IMR-90 (cell line): ENCODE measurements around the gene C2. TPM values are rescaled to one million over a fixed set of nuclear protein-coding genes. Genes with fewer than 3 reads are reported as not detected.

ENCODE experiments used
- ATAC-seq: fragments of 200-7000 bp; cut with Tn5 transposase; 2 replicates; pipeline ENCODE4 v1.9.1; 2020; ENCODE audit warnings: low read depth, mild to moderate bottlenecking, moderate library complexity
- BruUV-seq: library from RNA; stranded (reverse); fragments of 400-500 nt; replicated peaks from 2 replicates; lab custom pipeline; 2021; lab: Mats Ljungman, UMichigan
- CTCF ChIA-PET: fragments of 300-600 bp; formaldehyde crosslinking; extraction: SDS; loops from one replicate; lab custom pipeline; 2021; ENCODE audit warnings: antibody characterized with exemption; lab: Yijun Ruan, JAX
- POLR2A ChIA-PET: fragments of 300-600 bp; sonication (Branson Sonifier 250); formaldehyde crosslinking; loops from one replicate; lab custom pipeline; 2022; ENCODE audit warnings: antibody characterized with exemption; ENCODE audit not compliant: unreplicated experiment; lab: Charles Lee
- DNase-seq: peaks from one replicate; pipeline ENCODE4 v3.0.0; 2013
- H2AFZ ChIP-seq: replicated peaks from 2 replicates; pipeline ENCODE3; 2013; ENCODE audit warnings: low read length, mild to moderate bottlenecking; ENCODE audit not compliant: poor library complexity
- H2AK5ac ChIP-seq: 2 replicates; pipeline ENCODE4 v1.6.1; 2013; ENCODE audit warnings: low read depth, low read length, inconsistent platforms
- H2AK9ac ChIP-seq: replicated peaks from 2 replicates; pipeline ENCODE3; 2013; ENCODE audit warnings: mild to moderate bottlenecking, low read depth, low read length, moderate library complexity; ENCODE audit not compliant: poor library complexity
- H2BK120ac ChIP-seq: 2 replicates; pipeline ENCODE4 v1.6.1; 2013; ENCODE audit warnings: low read depth, low read length, inconsistent platforms
- H2BK15ac ChIP-seq: 3 replicates; pipeline ENCODE4 v1.6.1; 2013; ENCODE audit warnings: low read depth, low read length, inconsistent platforms
- H2BK20ac ChIP-seq: 2 replicates; pipeline ENCODE4 v1.6.1; 2013; ENCODE audit warnings: low read depth, mild to moderate bottlenecking, inconsistent platforms, low read length, moderate library complexity
- H2BK5ac ChIP-seq: 2 replicates; pipeline ENCODE4 v1.6.1; 2013; ENCODE audit warnings: mild to moderate bottlenecking, low read depth, low read length, inconsistent platforms; ENCODE audit not compliant: poor library complexity, severe bottlenecking
- H3K14ac ChIP-seq: replicated peaks from 2 replicates; pipeline ENCODE4 v1.6.1; 2013; ENCODE audit warnings: low read depth, low read length, inconsistent platforms
- H3K18ac ChIP-seq: 2 replicates; pipeline ENCODE4 v1.6.1; 2013; ENCODE audit warnings: low read depth, low read length, control low read depth
- H3K23ac ChIP-seq: 2 replicates; pipeline ENCODE4 v1.6.1; 2013; ENCODE audit warnings: low read depth, low read length, inconsistent platforms
- H3K27ac ChIP-seq: 2 replicates; pipeline ENCODE4 v1.5.1; 2013; ENCODE audit warnings: mild to moderate bottlenecking, control low read depth, low read length; ENCODE audit not compliant: insufficient read depth
- H3K27me3 ChIP-seq: 2 replicates; pipeline ENCODE4 v1.6.1; 2013; ENCODE audit warnings: low read length; ENCODE audit not compliant: control insufficient read depth, insufficient read depth
- H3K36me3 ChIP-seq: 2 replicates; pipeline ENCODE4 v1.6.1; 2013; ENCODE audit warnings: low read length, mixed read lengths; ENCODE audit not compliant: control insufficient read depth, insufficient read depth
- H3K4ac ChIP-seq: 2 replicates; pipeline ENCODE4 v1.6.1; 2013; ENCODE audit warnings: low read depth, low read length, inconsistent platforms
- H3K4me1 ChIP-seq: 2 replicates; pipeline ENCODE4 v1.6.1; 2013; ENCODE audit warnings: low read length, mixed read lengths; ENCODE audit not compliant: control insufficient read depth, insufficient read depth
- H3K4me2 ChIP-seq: 2 replicates; pipeline ENCODE4 v1.6.1; 2013; ENCODE audit warnings: low read depth, mild to moderate bottlenecking, control low read depth, low read length, moderate library complexity
- H3K4me3 ChIP-seq: 2 replicates; pipeline ENCODE4 v1.5.1; 2013; ENCODE audit warnings: low read depth, mild to moderate bottlenecking, control low read depth, low read length, moderate library complexity; ENCODE audit not compliant: insufficient read depth
- H3K56ac ChIP-seq: 2 replicates; pipeline ENCODE4 v1.6.1; 2013; ENCODE audit warnings: low read length, inconsistent platforms; ENCODE audit not compliant: insufficient read depth; ENCODE audit errors: extremely low read depth
- H3K79me1 ChIP-seq, 2 experiments: 2 replicates each; pipeline ENCODE4 v1.6.1; 2013; ENCODE audit warnings: low read length in 2 of 2, inconsistent platforms in 1 of 2, low read depth in 1 of 2
- H3K9ac ChIP-seq: 2 replicates; pipeline ENCODE4 v1.6.1; 2013; ENCODE audit warnings: low read depth, low read length, control low read depth
- H3K9me1 ChIP-seq: 2 replicates; pipeline ENCODE4 v1.6.1; 2013; ENCODE audit warnings: low read length, inconsistent platforms; ENCODE audit not compliant: insufficient read depth
- H3K9me3 ChIP-seq: 2 replicates; pipeline ENCODE4 v1.6.1; 2013; ENCODE audit warnings: low read length; ENCODE audit not compliant: control insufficient read depth, insufficient read depth
- H4K20me1 ChIP-seq: 2 replicates; pipeline ENCODE4 v1.6.1; 2013; ENCODE audit warnings: low read length, inconsistent platforms; ENCODE audit not compliant: insufficient read depth
- H4K5ac ChIP-seq: 2 replicates; pipeline ENCODE4 v1.6.1; 2013; ENCODE audit warnings: mild to moderate bottlenecking, low read depth, low read length, control low read depth
- H4K8ac ChIP-seq, 2 experiments: 2 replicates each; pipeline ENCODE4 v1.6.1; 2013; ENCODE audit warnings: low read depth in 2 of 2, low read length in 2 of 2, control low read depth in 1 of 2, inconsistent platforms in 1 of 2
- H4K91ac ChIP-seq: 2 replicates; pipeline ENCODE4 v1.6.1; 2013; ENCODE audit warnings: low read depth, low read length, inconsistent platforms; ENCODE audit not compliant: insufficient read depth
- BHLHE40 ChIP-seq: fragments of 150-350 bp; IDR thresholded peaks from 2 replicates; pipeline ENCODE4 v1.6.1; 2016; ENCODE audit warnings: mild to moderate bottlenecking, low read depth, low read length
- CEBPB ChIP-seq: IDR thresholded peaks from 2 replicates; pipeline ENCODE4 v1.6.1; 2012; ENCODE audit warnings: low read depth, low read length, improper control_type of control experiment
- CHD1 ChIP-seq: IDR thresholded peaks from 2 replicates; pipeline ENCODE4 v1.6.1; 2012; ENCODE audit warnings: low read depth, low read length, improper control_type of control experiment
- CTCF ChIP-seq: conservative IDR thresholded peaks from 2 replicates; pipeline ENCODE4 v1.5.1; 2012; ENCODE audit warnings: mild to moderate bottlenecking, low read depth, low read length, improper control_type of control experiment
- ELK1 ChIP-seq: fragments of 150-350 bp; IDR thresholded peaks from 2 replicates; pipeline ENCODE4 v1.6.1; 2016; ENCODE audit warnings: low read depth, mild to moderate bottlenecking, low read length, moderate library complexity, borderline replicate concordance
- FOS ChIP-seq: fragments of 150-350 bp; IDR thresholded peaks from 2 replicates; pipeline ENCODE4 v1.6.1; 2016; ENCODE audit warnings: low read depth, low read length
- MAZ ChIP-seq: IDR thresholded peaks from 2 replicates; pipeline ENCODE4 v1.6.1; 2012; ENCODE audit warnings: low read depth, mild to moderate bottlenecking, low read length, improper control_type of control experiment, moderate library complexity, borderline replicate concordance
- MXI1 ChIP-seq: IDR thresholded peaks from 2 replicates; pipeline ENCODE4 v1.6.1; 2012; ENCODE audit warnings: low read depth, mild to moderate bottlenecking, low read length, moderate library complexity, borderline replicate concordance
- NFE2L2 ChIP-seq: fragments of 150-350 bp; IDR thresholded peaks from 2 replicates; pipeline ENCODE4 v1.6.1; 2016; ENCODE audit warnings: low read depth, mild to moderate bottlenecking, low read length
- POLR2A ChIP-seq: IDR thresholded peaks from 2 replicates; pipeline ENCODE4 v1.6.1; 2012; ENCODE audit warnings: mild to moderate bottlenecking, low read depth, low read length
- RAD21 ChIP-seq: IDR thresholded peaks from 2 replicates; pipeline ENCODE4 v1.6.1; 2012; ENCODE audit warnings: low read length, improper control_type of control experiment
- RCOR1 ChIP-seq: IDR thresholded peaks from 2 replicates; pipeline ENCODE4 v1.6.1; 2012; ENCODE audit warnings: mild to moderate bottlenecking, low read length, improper control_type of control experiment; ENCODE audit not compliant: insufficient replicate concordance
- RFX5 ChIP-seq: IDR thresholded peaks from 2 replicates; pipeline ENCODE4 v1.8.0; 2012; ENCODE audit warnings: low read depth, mild to moderate bottlenecking, low read length, moderate library complexity
- SMC3 ChIP-seq: fragments of 150-350 bp; IDR thresholded peaks from 2 replicates; pipeline ENCODE4 v1.6.1; 2016; ENCODE audit warnings: low read depth, mild to moderate bottlenecking, antibody characterized with exemption, low read length, moderate library complexity
- USF2 ChIP-seq: fragments of 150-350 bp; IDR thresholded peaks from 2 replicates; pipeline ENCODE4 v1.6.1; 2017; ENCODE audit warnings: mild to moderate bottlenecking, antibody characterized with exemption, low read length, low read depth
- WGBS, 2 experiments: methylation state at CpG; one replicate each; pipeline versions ENCODE4 v1.1.5 to v1.1.7; 2013; ENCODE audit warnings: missing lambda C conversion rate in 2 of 2; ENCODE audit not compliant: insufficient read length in 1 of 2; ENCODE audit errors: extremely low coverage in 2 of 2; 5-methylcytosine and 5-hydroxymethylcytosine counted together
- dilution Hi-C: fragments of 300-500 bp; cut with HindIII; formaldehyde crosslinking; loops from one replicate; pipeline ENCODE4 v1.14.3; 2018; ENCODE audit warnings: low sequenced_read_pairs; ENCODE audit not compliant: unreplicated experiment
- in situ Hi-C: fragments of 300-500 bp; cut with MboI; formaldehyde crosslinking; loops from 3 replicates; pipeline ENCODE4 v1.14.3; 2019; ENCODE audit warnings: low sequenced_read_pairs, inconsistent platforms, mixed read lengths
- intact Hi-C: fragments of 100-400 bp; cut with micrococcal nuclease; formaldehyde crosslinking; loops from 2 replicates; pipeline ENCODE4 v1.10.0; 2022
- polyA plus RNA-seq, 3 experiments: library from polyadenylated mRNA; depleted of rRNA; stranded (reverse); fragments of >200 nt; gene quantifications; 2 replicates each; pipeline ENCODE4 v1.2.3, GENCODE V29; 2012; ENCODE audit warnings: low replicate concordance in 1 of 3
- total RNA-seq: library from RNA; depleted of rRNA; stranded (reverse); fragments of >200 nt; gene quantifications from 2 replicates; pipeline ENCODE4 v1.2.3, GENCODE V29; 2012

Gene C2
- total and polyA plus RNA-seq, 2 of the 4 experiments (the other 2 are of a cell fraction): 0.18 to 0.19 TPM

- peak overlapping the region; percentile 89; the same call in 1 of the 2 replicates for H3K4ac ChIP-seq
- no TSS peak for BruUV-seq
- H3K4me2 ChIP-seq: peak overlapping the region; percentile 65; the same call in 1 of the 2 replicates
- in situ Hi-C loops: loop anchor here (5.0 to 10.0 kb wide), 2 partner anchors 34 to 262 kb away; partner anchors contain the start of gene LY6G5C
- peaks cover 7% of the 10 kb centered on the region for H3K36me3 ChIP-seq
- H4K91ac ChIP-seq: peak overlapping the region; percentile 57; the same call in 1 of the 2 replicates
- peak overlapping the region; percentile 93 for H4K5ac ChIP-seq
- peak overlapping the region; percentile 91 for H2AK5ac ChIP-seq
- H3K9ac ChIP-seq: peak overlapping the region; percentile 24; the same call in 1 of the 2 replicates
- H3K79me1 ChIP-seq: no peaks in the 10 kb centered on the region
- H3K9me3 ChIP-seq: no peaks in the 10 kb centered on the region
- peak overlapping the region; percentile 67 to 87; a peak in 3 of 4 replicates for H4K8ac ChIP-seq
- H3K23ac ChIP-seq: no peak overlapping the region
- peak overlapping the region; percentile 65 for H2BK5ac ChIP-seq
- peak overlapping the region; percentile 49; the same call in 2 of the 3 replicates for H2BK15ac ChIP-seq
- peak overlapping the region; percentile 68 for H3K14ac ChIP-seq
- ATAC-seq: no peak
- dilution Hi-C loops: no loop called here
- no peak overlapping the region for H3K56ac ChIP-seq
- peak overlapping the region; percentile 46 for H2BK20ac ChIP-seq
- H3K18ac ChIP-seq: peak overlapping the region; percentile 81
- intact Hi-C loops: no loop called here
- no peak for DNase-seq
- peak overlapping the region; percentile 48 for H2AK9ac ChIP-seq
- H2AFZ ChIP-seq: peak overlapping the region; percentile 94
- H3K27ac ChIP-seq: peak overlapping the region; percentile 64; the same call in 1 of the 2 replicates
- peaks cover 22% of the 10 kb centered on the region for H3K4me1 ChIP-seq
- H3K4me3 ChIP-seq: no peak overlapping the region
- WGBS, 2 experiments: 77% methylated on average over 7 of the region's 11 CpGs; no CpG with 5 or more reads in 1 of the 2 experiments
- CTCF ChIA-PET: no interaction called here
- H3K27me3 ChIP-seq: no peaks in the 10 kb centered on the region
- POLR2A ChIA-PET: interaction anchor here (0.9 kb wide), 1 partner anchor 48 kb away, joined by 3 read pairs; no protein-coding TSS in a partner anchor
- H3K9me1 ChIP-seq: peaks cover 12% of the 10 kb centered on the region
- peak overlapping the region; percentile 86 for H2BK120ac ChIP-seq
- H4K20me1 ChIP-seq: no peaks in the 10 kb centered on the region
- TF ChIP-seq CHD1: no peak
- TF ChIP-seq NFE2L2: no peak
- no peak for TF ChIP-seq BHLHE40
- no peak for TF ChIP-seq CEBPB
- no peak for TF ChIP-seq RCOR1
- no peak for TF ChIP-seq ELK1
- no peak for TF ChIP-seq SMC3
- TF ChIP-seq CTCF: no peak
- no peak for TF ChIP-seq MAZ
- TF ChIP-seq RAD21: no peak
- no peak for TF ChIP-seq POLR2A
- TF ChIP-seq USF2: no peak
- TF ChIP-seq FOS: no peak
- no peak for TF ChIP-seq MXI1
- no peak for TF ChIP-seq RFX5
Observed at GRCh38 chr6:31946370-31946885, 18.9 kb downstream of the C2 start.
